DND-41 (cell line): ENCODE measurements around the gene BAAT.

Experiments
- ATAC-seq: fragments of 200-7000 bp; cut with Tn5 transposase; 3 replicates; pipeline ENCODE4 v1.9.1; 2021; ENCODE audit warnings: low read depth; ENCODE audit not compliant: insufficient read depth
- DNase-seq: peaks from one replicate; pipeline ENCODE4 v3.0.0-alpha.2; 2020
- H2AFZ ChIP-seq: 2 replicates; pipeline ENCODE4 v1.6.0; 2012; ENCODE audit warnings: low read depth, low read length
- H3K27ac ChIP-seq: 2 replicates; pipeline ENCODE4 v1.5.1; 2012; ENCODE audit warnings: low read length, inconsistent platforms
- H3K27me3 ChIP-seq: fragments of 200-600 bp; sonication (generic); 2 replicates; pipeline ENCODE4 v1.6.0; 2012; ENCODE audit warnings: low read length, mild to moderate bottlenecking, inconsistent platforms; ENCODE audit not compliant: insufficient read depth, poor library complexity
- H3K36me3 ChIP-seq: 2 replicates; pipeline ENCODE4 v1.5.1; 2012; ENCODE audit warnings: low read length, inconsistent platforms; ENCODE audit not compliant: insufficient read depth
- H3K4me1 ChIP-seq: 2 replicates; pipeline ENCODE4 v1.5.1; 2012; ENCODE audit warnings: mild to moderate bottlenecking, low read length; ENCODE audit not compliant: insufficient read depth
- H3K4me2 ChIP-seq: 2 replicates; pipeline ENCODE4 v1.6.0; 2012; ENCODE audit warnings: mild to moderate bottlenecking, moderate library complexity, low read length, inconsistent platforms; ENCODE audit not compliant: insufficient read depth
- H3K4me3 ChIP-seq, 2 experiments: fragments of 200-600 bp in 1 of 2; shearing (Covaris generic) in 1 of 2; 2 replicates each; pipeline ENCODE4 v1.5.1; 2012 to 2016; ENCODE audit warnings: inconsistent platforms in 2 of 2, low read length in 2 of 2, mild to moderate bottlenecking in 2 of 2, low read depth in 1 of 2, moderate library complexity in 1 of 2
- H3K79me2 ChIP-seq: 2 replicates; pipeline ENCODE4 v1.6.0; 2012; ENCODE audit warnings: low read length, inconsistent platforms; ENCODE audit not compliant: insufficient read depth
- H3K9ac ChIP-seq: 2 replicates; pipeline ENCODE4 v1.6.0; 2012; ENCODE audit warnings: low read depth, mild to moderate bottlenecking, inconsistent platforms, low read length, moderate library complexity
- H3K9me3 ChIP-seq: 2 replicates; pipeline ENCODE4 v1.5.1; 2012; ENCODE audit warnings: low read length, moderate library complexity, mild to moderate bottlenecking, inconsistent platforms; ENCODE audit not compliant: insufficient read depth, severe bottlenecking
- H4K20me1 ChIP-seq: 2 replicates; pipeline ENCODE4 v1.6.0; 2012; ENCODE audit warnings: low read length; ENCODE audit not compliant: insufficient read depth
- EZH2 ChIP-seq: IDR thresholded peaks from 3 replicates; pipeline ENCODE4 v1.6.1; 2012; ENCODE audit warnings: borderline replicate concordance, low read depth, mild to moderate bottlenecking, moderate library complexity, low read length, inconsistent platforms; ENCODE audit not compliant: severe bottlenecking
- TF ChIP-seq, protein P1 (sequence below): IDR thresholded peaks from 2 replicates; pipeline ENCODE4 v1.5.1; 2012; ENCODE audit warnings: borderline replicate concordance, low read length, moderate library complexity, mild to moderate bottlenecking; ENCODE audit not compliant: poor library complexity, severe bottlenecking; ENCODE audit errors: extremely low read depth

Gene BAAT

DNA sequence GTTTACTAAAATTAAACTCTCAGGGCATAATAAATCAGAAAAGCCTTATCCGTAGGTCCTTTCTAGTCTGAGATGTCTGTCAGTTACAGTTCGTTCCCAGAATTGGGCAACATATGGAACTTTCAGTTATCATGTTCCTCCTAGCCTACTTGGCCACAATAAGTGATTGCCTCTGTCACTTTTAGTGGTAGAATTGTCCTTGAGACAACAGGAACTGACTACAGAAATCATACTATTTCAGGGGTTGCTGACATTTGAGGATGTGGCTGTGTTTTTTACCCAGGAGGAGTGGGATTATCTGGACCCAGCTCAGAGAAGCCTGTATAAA is 14.8 kb upstream of the BAAT start:
- Histone ChIP-seq H2AFZ (peak overlapping the region; percentile 73; the same call in 1 of the 2 replicates), H3K4me3 (peak overlapping the region; percentile 50 to 75; a peak in 3 of 4 replicates), H3K9ac (peak overlapping the region; percentile 79), H3K27ac (peak overlapping the region; percentile 75), H3K79me2 (peaks cover 69% of the 10 kb centered on the region), H3K36me3 (peaks cover 68% of the 10 kb centered on the region), H4K20me1 (no peaks in the 10 kb centered on the region), H3K4me2 (peak overlapping the region; percentile 70), H3K27me3 (no peaks in the 10 kb centered on the region), H3K4me1 (peaks cover 35% of the 10 kb centered on the region), H3K9me3 (peaks cover 22% of the 10 kb centered on the region)
- ATAC-seq (no peak), DNase-seq (no peak)
- TF ChIP-seq, protein P1, sequence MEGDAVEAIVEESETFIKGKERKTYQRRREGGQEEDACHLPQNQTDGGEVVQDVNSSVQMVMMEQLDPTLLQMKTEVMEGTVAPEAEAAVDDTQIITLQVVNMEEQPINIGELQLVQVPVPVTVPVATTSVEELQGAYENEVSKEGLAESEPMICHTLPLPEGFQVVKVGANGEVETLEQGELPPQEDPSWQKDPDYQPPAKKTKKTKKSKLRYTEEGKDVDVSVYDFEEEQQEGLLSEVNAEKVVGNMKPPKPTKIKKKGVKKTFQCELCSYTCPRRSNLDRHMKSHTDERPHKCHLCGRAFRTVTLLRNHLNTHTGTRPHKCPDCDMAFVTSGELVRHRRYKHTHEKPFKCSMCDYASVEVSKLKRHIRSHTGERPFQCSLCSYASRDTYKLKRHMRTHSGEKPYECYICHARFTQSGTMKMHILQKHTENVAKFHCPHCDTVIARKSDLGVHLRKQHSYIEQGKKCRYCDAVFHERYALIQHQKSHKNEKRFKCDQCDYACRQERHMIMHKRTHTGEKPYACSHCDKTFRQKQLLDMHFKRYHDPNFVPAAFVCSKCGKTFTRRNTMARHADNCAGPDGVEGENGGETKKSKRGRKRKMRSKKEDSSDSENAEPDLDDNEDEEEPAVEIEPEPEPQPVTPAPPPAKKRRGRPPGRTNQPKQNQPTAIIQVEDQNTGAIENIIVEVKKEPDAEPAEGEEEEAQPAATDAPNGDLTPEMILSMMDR: no peak
- no peak for TF ChIP-seq EZH2

DNA sequence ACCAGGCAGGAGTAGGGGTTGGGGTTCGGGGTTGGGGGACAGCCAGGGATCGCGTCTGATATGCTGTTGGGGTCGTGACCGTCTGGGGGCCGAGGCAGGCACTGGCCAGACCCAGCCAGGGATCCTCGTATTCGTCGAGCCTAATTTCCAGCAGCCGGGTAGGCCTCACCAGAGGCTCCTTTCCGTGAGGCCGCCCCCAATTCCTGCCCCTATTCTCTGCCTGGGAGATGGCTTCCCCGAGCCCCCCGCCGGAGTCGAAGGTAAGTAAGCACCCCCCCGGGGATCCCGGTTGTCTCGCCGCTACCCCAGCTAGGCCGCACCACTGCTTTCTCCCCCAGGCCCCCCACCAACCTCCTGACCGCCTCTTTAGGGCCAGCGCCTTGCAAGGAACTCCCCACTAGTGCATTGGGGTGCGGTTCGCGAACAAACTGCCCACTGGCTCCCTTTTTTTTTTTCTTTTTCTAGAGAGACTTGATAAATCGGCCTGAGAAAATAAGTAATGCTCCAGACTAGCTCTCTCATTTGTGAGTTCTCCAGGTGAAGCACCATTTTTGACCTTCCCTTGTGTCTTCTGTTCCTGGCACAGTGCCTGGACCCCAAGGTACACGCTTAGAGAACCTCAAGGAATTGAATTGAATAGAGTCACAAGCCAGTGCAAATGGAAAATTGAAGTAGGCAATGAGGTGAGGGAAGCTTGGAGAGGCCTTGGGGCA is 14.3 kb upstream of the BAAT start:
- Histone ChIP-seq H4K20me1 (no peaks in the 10 kb centered on the region), H3K27me3 (no peaks in the 10 kb centered on the region), H2AFZ (peak overlapping the region; percentile 73), H3K4me3 (peak overlapping the region; percentile 50 to 75; a peak in 3 of 4 replicates), H3K9ac (peak overlapping the region; percentile 79), H3K27ac (peak overlapping the region; percentile 75), H3K9me3 (peaks cover 20% of the 10 kb centered on the region), H3K36me3 (peaks cover 68% of the 10 kb centered on the region), H3K4me1 (peaks cover 35% of the 10 kb centered on the region), H3K4me2 (peak overlapping the region; percentile 70), H3K79me2 (peaks cover 74% of the 10 kb centered on the region)
- TF ChIP-seq EZH2: no peak
- DNase-seq (no peak), ATAC-seq (peak; percentile 23; the same call in 2 of the 3 replicates)

DNA sequence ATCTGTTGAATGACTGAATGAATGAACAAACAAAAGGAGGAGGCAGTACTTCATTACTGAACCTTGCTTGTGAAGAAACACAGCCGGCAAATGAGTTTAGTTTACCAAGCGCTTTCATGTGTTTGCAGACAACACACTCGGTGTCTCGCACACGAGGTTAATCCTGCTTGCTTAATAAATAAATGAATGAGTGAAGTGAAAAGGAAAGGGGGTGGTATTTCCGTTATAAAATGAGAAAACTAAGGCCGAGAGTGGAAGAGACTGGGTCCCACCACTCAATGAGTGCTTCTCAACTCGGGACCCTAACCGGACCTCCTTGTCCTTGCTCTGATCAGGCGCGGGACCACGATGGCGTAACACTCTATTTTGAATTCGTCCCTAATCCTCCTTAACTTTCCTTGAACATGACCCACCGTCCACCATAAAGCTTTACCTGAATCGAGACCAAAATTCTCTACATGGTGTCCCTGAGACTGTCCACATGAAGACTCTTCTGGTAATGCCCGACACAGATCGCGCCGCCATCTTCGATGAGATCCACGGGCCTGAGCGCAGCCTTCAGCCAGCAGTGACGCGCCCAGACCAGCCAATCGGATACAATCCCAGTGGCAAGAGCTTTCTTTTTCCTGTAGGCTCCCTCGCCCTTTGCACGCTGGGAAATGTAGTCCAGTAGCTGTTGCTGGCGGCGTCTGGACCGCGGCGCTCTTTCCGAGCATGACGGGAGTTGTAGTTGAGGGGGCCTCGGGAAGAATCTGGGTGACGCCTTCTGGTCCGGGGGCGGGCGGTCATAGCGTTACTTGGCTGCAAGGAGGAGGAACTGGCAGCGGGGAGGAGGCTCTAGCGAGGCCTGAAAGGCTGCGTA is 13.5 kb upstream of the BAAT start, which contains the start of the genes MRPL50 and ZNF189:
Gene MRPL50 (minus strand): TSS at position 551 of the 862 bp plus-strand sequence. CDS start 26 bp downstream, at position 525.
Gene ZNF189 (plus strand): TSS at position 784 of the 862 bp plus-strand sequence. CDS start 306 bp downstream, outside the sequence.
- H3K27ac ChIP-seq: peak within 1 kb of the TSS; percentile 86
- ATAC-seq: peak; percentile 96
- peak within 1 kb of the TSS; percentile 71 to 75 for H3K4me3 ChIP-seq
- H2AFZ ChIP-seq: peak within 1 kb of the TSS; percentile 92
- H3K27me3 ChIP-seq: no peaks in the 10 kb centered on the region
- peaks cover 63% of the 10 kb centered on the region for H3K36me3 ChIP-seq
- peak; percentile 95 for DNase-seq
- H3K9me3 ChIP-seq: peaks cover 13% of the 10 kb centered on the region
- H4K20me1 ChIP-seq: no peaks in the 10 kb centered on the region
- peaks cover 79% of the 10 kb centered on the region for H3K79me2 ChIP-seq
- H3K4me1 ChIP-seq: peaks cover 35% of the 10 kb centered on the region
- H3K9ac ChIP-seq: peak within 1 kb of the TSS; percentile 79
- H3K4me2 ChIP-seq: peak within 1 kb of the TSS; percentile 92
- TF ChIP-seq, protein P1: no peak
- no peak for TF ChIP-seq EZH2
